Right lobe of liver (tissue), 4 donors: ENCODE measurements around the gene P2RX5.

Experiments used
- CTCF ChIP-seq, 4 donors: fragments of 200-600 bp in 3 of 4; fragments of 450-650 bp in 1 of 4; IDR thresholded peaks; one replicate each; pipeline versions ENCODE4 v1.5.1 to v1.8.0; 2016 to 2022; ENCODE audit warnings: antibody characterized with exemption in 4 of 4, mild to moderate bottlenecking in 2 of 4
- POLR2A ChIP-seq: fragments of 450-650 bp; IDR thresholded peaks from one replicate; pipeline ENCODE4 v1.6.1; 2017; ENCODE audit warnings: antibody characterized with exemption, mild to moderate bottlenecking
- donor health status: DM: no; HTN: no; CAD: no.
- donor health status: DM: no; HTN: no; CAD: no.
- donor health status: DM: no; HTN: yes; CAD: no.

- TF ChIP-seq POLR2A (no peak), CTCF (IDR thresholded peaks at IDR 0.05) (no peak)
These were observed 6.5 kb downstream of the P2RX5 start for GRCh38 chr17:3689262-3690093.
